ENCODE measurements around the gene SPON1.
"Not testable (repeated sequence)": the region's sequence is repeated elsewhere in the genome, so short reads cannot be mapped to it uniquely, and the experiment has no call there.

Gene SPON1

GRCh38 chr11:14252501-14252900, 290.0 kb downstream of the SPON1 start:
- not testable (repeated sequence) for DNase-seq

GRCh38 chr11:14253421-14253820, 290.9 kb downstream of the SPON1 start:
- DNase-seq: no peak

GRCh38 chr11:14253840-14254239, 291.3 kb downstream of the SPON1 start:
- no peak for DNase-seq

GRCh38 chr11:14254533-14255237, 292.2 kb downstream of the SPON1 start:
- DNase-seq: no peak

- no peak for DNase-seq
Measured at GRCh38 chr11:14255238-14255534, 292.7 kb downstream of the SPON1 start.

- no peak for DNase-seq
Measured at GRCh38 chr11:14258221-14258935, 295.9 kb downstream of the SPON1 start.

GRCh38 chr11:14259186-14259784, 296.8 kb downstream of the SPON1 start:
- no peak for DNase-seq

GRCh38 chr11:14259878-14260277, 297.4 kb downstream of the SPON1 start:
- DNase-seq: no peak

- no peak for DNase-seq
Measured at GRCh38 chr11:14261066-14261465, 298.5 kb downstream of the SPON1 start.

- no peak for DNase-seq
Measured at GRCh38 chr11:14262271-14262846, 299.8 kb downstream of the SPON1 start.

GRCh38 chr11:14264966-14265365, 302.4 kb downstream of the SPON1 start:
- DNase-seq: no peak

GRCh38 chr11:14266622-14267021, 304.1 kb downstream of the SPON1 start:
- no peak for DNase-seq

- DNase-seq: no peak
Measured at GRCh38 chr11:14267861-14268635, 305.5 kb downstream of the SPON1 start.

- no peak for DNase-seq
Measured at GRCh38 chr11:14269692-14270573, 307.4 kb downstream of the SPON1 start.

GRCh38 chr11:14270690-14271542, 308.4 kb downstream of the SPON1 start:
- DNase-seq: no peak

GRCh38 chr11:14273895-14274294, 311.4 kb downstream of the SPON1 start:
- DNase-seq: no peak

- no peak for DNase-seq
Measured at GRCh38 chr11:14275076-14275475, 312.6 kb downstream of the SPON1 start.

- not testable (repeated sequence) for DNase-seq
Measured at GRCh38 chr11:14278869-14279268, 316.3 kb downstream of the SPON1 start.

GRCh38 chr11:14288189-14288935, 325.8 kb downstream of the SPON1 start:
- no peak for DNase-seq

GRCh38 chr11:14290422-14290821, 327.9 kb downstream of the SPON1 start:
- no peak for DNase-seq

Measured in NCI-H187 treated with DMSO at 0.1 percent for 48 hours (cell line).